ENCODE data around the gene DCAF17.
"Not testable (repeated sequence)": the region's sequence is repeated elsewhere in the genome, so short reads cannot be mapped to it uniquely, and the experiment has no call there.

DCAF17 gene

DNA sequence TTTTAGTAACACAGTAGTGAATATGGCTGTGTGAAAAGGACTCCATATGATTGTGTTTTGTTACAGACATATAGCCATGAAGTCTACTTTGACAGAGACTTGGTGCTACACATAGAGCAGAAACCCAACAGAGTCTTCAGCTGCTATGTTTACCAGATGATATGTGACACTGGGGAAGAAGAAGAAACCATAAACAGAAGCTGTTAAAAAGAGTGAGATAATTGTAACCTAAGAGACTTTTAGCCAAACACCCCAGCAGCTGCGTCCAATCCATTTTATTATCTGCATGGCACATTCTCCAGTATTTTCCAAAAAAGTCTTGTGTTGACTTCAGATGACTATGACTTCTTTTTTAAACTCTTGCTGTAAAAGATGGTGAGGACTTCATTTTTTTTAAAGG is 46.9 kb downstream of the DCAF17 start:
- no peaks in the 10 kb centered on the region for H3K27me3 ChIP-seq (replicated peaks; ENCODE audit: control insufficient read depth, insufficient read depth, low read length, poor library complexity, severe bottlenecking)
- peaks cover 27% of the 10 kb centered on the region for H3K36me3 ChIP-seq (ENCODE audit: control insufficient read depth, insufficient read depth, low read length)
- H3K9me3 ChIP-seq (ENCODE audit: control insufficient read depth, low read length) = no peaks in the 10 kb centered on the region
- H3K27ac ChIP-seq (ENCODE audit: insufficient read depth, low read length, poor library complexity, severe bottlenecking) = no peak overlapping the region
- no peaks in the 10 kb centered on the region for H3K4me1 ChIP-seq (ENCODE audit: control insufficient read depth, insufficient read depth, low read length, poor library complexity, severe bottlenecking)
- no peak overlapping the region for H3K4me3 ChIP-seq (ENCODE audit: insufficient read depth, low read depth, low read length, poor library complexity, severe bottlenecking)
- no peak for DNase-seq

DNA sequence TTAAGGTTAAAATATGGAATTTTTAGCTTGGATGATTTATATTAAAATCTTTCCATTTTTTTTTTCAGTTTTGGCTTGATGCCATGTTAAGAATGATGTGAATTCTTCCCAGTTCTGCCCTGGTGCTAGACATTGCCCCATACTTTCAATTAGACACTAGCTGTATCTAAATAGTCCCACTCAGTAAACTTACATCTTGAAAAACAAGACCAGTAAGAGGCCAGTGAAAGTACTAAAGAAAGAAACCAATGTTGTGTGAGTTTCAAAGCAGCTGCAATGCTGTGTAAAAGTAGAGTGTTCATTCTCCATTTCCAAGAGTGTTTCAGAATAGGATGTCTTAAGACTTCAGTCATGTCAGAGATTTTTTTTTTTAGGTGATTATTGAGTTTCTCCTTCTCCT is 48.3 kb downstream of the DCAF17 start:
- DNase-seq = no peak
- H3K4me3 ChIP-seq (ENCODE audit: insufficient read depth, low read depth, low read length, poor library complexity, severe bottlenecking) = no peak overlapping the region

DNA sequence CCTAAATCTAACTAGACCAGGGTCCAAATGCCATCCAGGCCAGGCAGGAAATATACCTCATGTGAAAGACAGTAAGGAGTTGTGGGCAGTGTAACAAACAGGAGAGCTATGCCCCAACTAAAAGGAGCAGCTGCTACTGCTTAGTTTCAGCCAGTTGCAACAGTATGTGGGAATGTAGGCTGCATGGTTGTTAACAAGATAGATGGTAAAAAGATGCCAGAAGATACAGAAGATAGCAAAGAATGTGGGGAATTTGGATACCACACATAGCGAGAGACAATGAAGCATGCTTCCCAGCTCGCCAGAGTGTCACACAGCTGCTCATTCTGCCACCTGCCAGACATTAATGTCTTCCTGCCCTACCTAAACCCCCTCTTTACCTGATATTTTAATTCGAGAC is 48.9 kb downstream of the DCAF17 start:
- DNase-seq = no peak
- Histone ChIP-seq H3K9me3 (ENCODE audit: control insufficient read depth, low read length) (no peaks in the 10 kb centered on the region), H3K4me3 (ENCODE audit: insufficient read depth, low read depth, low read length, poor library complexity, severe bottlenecking) (no peak overlapping the region), H3K27ac (ENCODE audit: insufficient read depth, low read length, poor library complexity, severe bottlenecking) (no peak overlapping the region), H3K36me3 (ENCODE audit: control insufficient read depth, insufficient read depth, low read length) (peaks cover 27% of the 10 kb centered on the region), H3K27me3 (replicated peaks; ENCODE audit: control insufficient read depth, insufficient read depth, low read length, poor library complexity, severe bottlenecking) (no peaks in the 10 kb centered on the region), H3K4me1 (ENCODE audit: control insufficient read depth, insufficient read depth, low read length, poor library complexity, severe bottlenecking) (no peaks in the 10 kb centered on the region)

More for the DNA sequence above, 48.3 kb downstream of the DCAF17 start:
- H3K4me1 ChIP-seq (ENCODE audit: control insufficient read depth, insufficient read depth, low read length, poor library complexity, severe bottlenecking) = no peaks in the 10 kb centered on the region
- no peaks in the 10 kb centered on the region for H3K27me3 ChIP-seq (replicated peaks; ENCODE audit: control insufficient read depth, insufficient read depth, low read length, poor library complexity, severe bottlenecking)
- H3K9me3 ChIP-seq (ENCODE audit: control insufficient read depth, low read length) = no peaks in the 10 kb centered on the region
- H3K36me3 ChIP-seq (ENCODE audit: control insufficient read depth, insufficient read depth, low read length) = peaks cover 27% of the 10 kb centered on the region
- no peak overlapping the region for H3K27ac ChIP-seq (ENCODE audit: insufficient read depth, low read length, poor library complexity, severe bottlenecking)

DNA sequence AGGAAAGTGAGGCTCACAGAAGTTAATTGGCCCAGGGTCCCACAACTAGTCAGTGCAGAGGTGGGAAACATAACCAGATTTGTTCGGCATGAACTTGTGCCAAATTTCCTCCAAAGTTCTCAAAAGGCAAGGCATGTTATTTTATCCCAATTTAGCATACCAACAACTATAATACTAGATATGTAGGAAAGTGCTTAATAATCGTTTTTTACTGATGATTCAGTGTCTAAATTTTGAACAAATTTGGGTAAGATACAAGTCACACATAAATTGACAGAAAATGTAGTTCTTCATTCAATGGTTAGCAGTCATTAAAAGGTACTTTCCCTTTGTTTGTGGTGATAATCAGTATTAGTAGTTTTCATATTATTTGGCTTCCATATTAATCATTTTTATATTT is 49.8 kb downstream of the DCAF17 start:
- Histone ChIP-seq H3K36me3 (ENCODE audit: control insufficient read depth, insufficient read depth, low read length) (peaks cover 22% of the 10 kb centered on the region), H3K4me3 (ENCODE audit: insufficient read depth, low read depth, low read length, poor library complexity, severe bottlenecking) (no peak overlapping the region)

DNA sequence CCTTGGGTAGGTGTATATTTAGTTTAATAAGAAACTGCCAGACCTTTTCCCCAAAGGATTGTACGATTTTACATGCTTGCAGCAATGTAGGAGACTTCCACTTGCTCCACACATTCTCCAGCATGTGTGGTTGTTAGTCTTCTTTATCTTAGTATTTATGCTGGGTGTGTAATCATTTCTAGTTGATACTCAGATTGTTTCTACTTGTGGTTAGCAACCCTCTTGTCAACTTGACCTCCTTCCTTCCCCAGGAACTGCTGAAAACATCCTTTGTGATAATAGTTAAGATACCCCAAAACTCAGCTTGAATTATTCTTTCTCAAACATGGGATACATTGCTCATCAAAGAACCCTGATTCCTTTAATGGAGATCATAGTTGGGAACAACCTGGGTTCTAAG is 51.1 kb downstream of the DCAF17 start:
- H3K27me3 ChIP-seq (replicated peaks; ENCODE audit: control insufficient read depth, insufficient read depth, low read length, poor library complexity, severe bottlenecking) = no peaks in the 10 kb centered on the region
- no peaks in the 10 kb centered on the region for H3K4me1 ChIP-seq (ENCODE audit: control insufficient read depth, insufficient read depth, low read length, poor library complexity, severe bottlenecking)
- no peak overlapping the region for H3K4me3 ChIP-seq (ENCODE audit: insufficient read depth, low read depth, low read length, poor library complexity, severe bottlenecking)
- H3K9me3 ChIP-seq (ENCODE audit: control insufficient read depth, low read length) = no peaks in the 10 kb centered on the region
- DNase-seq = no peak
- H3K36me3 ChIP-seq (ENCODE audit: control insufficient read depth, insufficient read depth, low read length) = peaks cover 22% of the 10 kb centered on the region
- no peak overlapping the region for H3K27ac ChIP-seq (ENCODE audit: insufficient read depth, low read length, poor library complexity, severe bottlenecking)

More for the DNA sequence above, 49.8 kb downstream of the DCAF17 start:
- Histone ChIP-seq H3K27me3 (replicated peaks; ENCODE audit: control insufficient read depth, insufficient read depth, low read length, poor library complexity, severe bottlenecking) (no peaks in the 10 kb centered on the region), H3K9me3 (ENCODE audit: control insufficient read depth, low read length) (no peaks in the 10 kb centered on the region), H3K4me1 (ENCODE audit: control insufficient read depth, insufficient read depth, low read length, poor library complexity, severe bottlenecking) (no peaks in the 10 kb centered on the region), H3K27ac (ENCODE audit: insufficient read depth, low read length, poor library complexity, severe bottlenecking) (no peak overlapping the region)
- no peak for DNase-seq

DNA sequence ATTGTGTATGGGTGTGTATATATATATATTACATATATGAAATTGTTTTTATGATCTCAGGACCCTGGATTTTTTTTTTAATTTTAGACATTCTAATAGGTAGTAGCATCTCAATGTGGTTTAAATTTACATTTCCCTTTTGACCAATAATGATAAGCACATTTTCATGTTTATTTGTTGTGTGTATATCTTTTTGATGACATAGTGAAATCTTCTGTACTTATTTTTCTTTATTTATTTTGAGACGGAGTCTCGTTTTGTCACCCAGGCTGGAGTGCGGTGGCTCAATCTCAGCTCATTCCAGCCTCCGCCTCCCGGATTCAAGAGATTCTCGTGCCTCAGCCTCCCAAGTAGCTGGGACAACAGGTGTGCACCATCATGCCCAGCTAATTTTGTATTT is 53.2 kb downstream of the DCAF17 start:
- Histone ChIP-seq H3K9me3 (ENCODE audit: control insufficient read depth, low read length) (no peaks in the 10 kb centered on the region), H3K27ac (ENCODE audit: insufficient read depth, low read length, poor library complexity, severe bottlenecking) (no peak overlapping the region), H3K4me1 (ENCODE audit: control insufficient read depth, insufficient read depth, low read length, poor library complexity, severe bottlenecking) (no peaks in the 10 kb centered on the region), H3K4me3 (ENCODE audit: insufficient read depth, low read depth, low read length, poor library complexity, severe bottlenecking) (no peak overlapping the region), H3K36me3 (ENCODE audit: control insufficient read depth, insufficient read depth, low read length) (peaks cover 9% of the 10 kb centered on the region), H3K27me3 (replicated peaks; ENCODE audit: control insufficient read depth, insufficient read depth, low read length, poor library complexity, severe bottlenecking) (no peaks in the 10 kb centered on the region)
- DNase-seq = no peak

DNA sequence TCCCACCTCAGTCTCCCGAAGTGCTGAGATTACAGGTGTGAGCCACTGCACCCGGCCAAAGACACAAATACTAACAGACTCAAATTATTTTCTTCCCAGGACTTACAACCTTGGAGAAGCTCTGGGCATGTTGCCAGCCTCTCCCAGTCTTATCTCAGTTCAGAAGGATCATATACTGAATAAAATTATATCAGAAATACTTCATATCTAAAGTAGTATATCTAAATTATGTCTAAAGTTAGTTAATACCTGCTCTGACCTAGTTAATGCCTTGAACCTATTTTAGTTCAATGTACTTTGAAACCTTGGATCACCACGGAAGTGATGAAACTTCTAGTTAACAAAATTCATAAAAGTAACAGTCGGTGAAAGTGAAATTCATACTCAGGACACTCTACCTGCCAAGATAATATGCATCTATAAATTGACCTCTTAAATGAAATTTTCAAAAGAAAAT is 53.8 kb downstream of the DCAF17 start:
- Histone ChIP-seq H3K36me3 (ENCODE audit: control insufficient read depth, insufficient read depth, low read length) (peaks cover 3% of the 10 kb centered on the region), H3K4me1 (ENCODE audit: control insufficient read depth, insufficient read depth, low read length, poor library complexity, severe bottlenecking) (no peaks in the 10 kb centered on the region), H3K9me3 (ENCODE audit: control insufficient read depth, low read length) (no peaks in the 10 kb centered on the region), H3K27ac (ENCODE audit: insufficient read depth, low read length, poor library complexity, severe bottlenecking) (no peak overlapping the region), H3K27me3 (replicated peaks; ENCODE audit: control insufficient read depth, insufficient read depth, low read length, poor library complexity, severe bottlenecking) (no peaks in the 10 kb centered on the region), H3K4me3 (ENCODE audit: insufficient read depth, low read depth, low read length, poor library complexity, severe bottlenecking) (no peak overlapping the region)
- no peak for DNase-seq

DNA sequence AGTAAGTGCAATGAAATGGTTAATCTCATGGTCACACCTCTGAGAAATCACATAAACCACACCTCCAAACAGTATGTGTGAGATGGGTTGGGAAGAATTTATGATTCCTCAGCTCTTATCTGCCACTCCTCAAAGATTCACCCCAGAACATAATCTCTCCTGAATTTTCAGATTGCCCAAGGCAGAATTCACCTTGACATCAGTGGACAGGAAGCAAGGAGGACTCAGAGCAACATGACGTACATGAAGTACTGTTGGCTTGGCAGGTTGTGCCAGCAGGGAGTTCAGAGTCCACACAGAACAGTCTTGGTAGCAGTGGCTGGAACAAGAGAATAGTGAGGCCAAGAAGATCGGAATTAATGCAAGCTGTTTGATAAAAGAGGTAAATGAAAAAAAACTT is 56.6 kb downstream of the DCAF17 start:
- no peaks in the 10 kb centered on the region for H3K36me3 ChIP-seq (ENCODE audit: control insufficient read depth, insufficient read depth, low read length)
- H3K27ac ChIP-seq (ENCODE audit: insufficient read depth, low read length, poor library complexity, severe bottlenecking) = no peak overlapping the region
- H3K4me3 ChIP-seq (ENCODE audit: insufficient read depth, low read depth, low read length, poor library complexity, severe bottlenecking) = no peak overlapping the region
- no peaks in the 10 kb centered on the region for H3K4me1 ChIP-seq (ENCODE audit: control insufficient read depth, insufficient read depth, low read length, poor library complexity, severe bottlenecking)
- no peak for DNase-seq
- H3K27me3 ChIP-seq (replicated peaks; ENCODE audit: control insufficient read depth, insufficient read depth, low read length, poor library complexity, severe bottlenecking) = no peaks in the 10 kb centered on the region
- H3K9me3 ChIP-seq (ENCODE audit: control insufficient read depth, low read length) = no peaks in the 10 kb centered on the region

DNA sequence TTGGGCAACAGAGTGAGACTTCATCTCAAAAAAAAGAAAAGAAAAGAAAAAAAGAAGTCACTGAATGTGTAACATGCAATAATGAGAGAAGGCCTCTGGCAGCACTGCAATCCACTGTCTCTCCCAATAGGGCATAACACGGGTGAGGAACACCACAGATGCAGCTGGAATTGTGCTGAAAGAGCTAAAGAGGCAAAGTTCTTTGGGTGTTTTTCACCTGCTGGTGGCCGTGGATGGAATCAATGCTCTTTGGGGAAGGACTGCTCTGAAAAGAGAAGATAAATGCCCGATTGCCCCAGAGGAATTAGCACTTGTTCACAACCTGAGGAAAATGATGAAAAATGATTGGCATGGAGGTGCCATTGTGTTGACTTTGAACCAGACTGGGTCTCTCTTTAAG is 57.3 kb downstream of the DCAF17 start:
- no peaks in the 10 kb centered on the region for H3K27me3 ChIP-seq (replicated peaks; ENCODE audit: control insufficient read depth, insufficient read depth, low read length, poor library complexity, severe bottlenecking)
- no peaks in the 10 kb centered on the region for H3K9me3 ChIP-seq (ENCODE audit: control insufficient read depth, low read length)
- DNase-seq = no peak
- no peak overlapping the region for H3K27ac ChIP-seq (ENCODE audit: insufficient read depth, low read length, poor library complexity, severe bottlenecking)
- no peak overlapping the region for H3K4me3 ChIP-seq (ENCODE audit: insufficient read depth, low read depth, low read length, poor library complexity, severe bottlenecking)
- H3K36me3 ChIP-seq (ENCODE audit: control insufficient read depth, insufficient read depth, low read length) = no peaks in the 10 kb centered on the region
- no peaks in the 10 kb centered on the region for H3K4me1 ChIP-seq (ENCODE audit: control insufficient read depth, insufficient read depth, low read length, poor library complexity, severe bottlenecking)

DNA sequence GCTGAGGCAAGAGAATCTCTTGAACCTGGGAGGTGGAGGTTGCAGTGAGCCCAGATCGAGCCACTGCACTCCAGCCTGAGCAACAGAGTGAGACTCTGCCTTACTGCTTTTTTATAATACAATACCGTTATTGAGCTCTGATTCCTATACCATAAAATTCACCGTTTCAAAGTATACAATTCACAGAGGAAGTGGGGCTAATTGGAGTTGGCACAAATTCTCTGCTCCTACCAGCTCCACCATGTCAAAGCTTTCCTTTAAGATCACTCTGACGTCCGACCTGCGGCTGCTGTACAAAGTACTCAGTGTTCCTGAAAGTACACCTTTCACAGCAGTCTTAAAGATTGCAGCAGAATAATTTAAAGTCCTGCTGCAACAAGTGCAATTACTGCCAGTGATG is 58.6 kb downstream of the DCAF17 start:
- H3K4me3 ChIP-seq (ENCODE audit: insufficient read depth, low read depth, low read length, poor library complexity, severe bottlenecking) = no peak overlapping the region

DNA sequence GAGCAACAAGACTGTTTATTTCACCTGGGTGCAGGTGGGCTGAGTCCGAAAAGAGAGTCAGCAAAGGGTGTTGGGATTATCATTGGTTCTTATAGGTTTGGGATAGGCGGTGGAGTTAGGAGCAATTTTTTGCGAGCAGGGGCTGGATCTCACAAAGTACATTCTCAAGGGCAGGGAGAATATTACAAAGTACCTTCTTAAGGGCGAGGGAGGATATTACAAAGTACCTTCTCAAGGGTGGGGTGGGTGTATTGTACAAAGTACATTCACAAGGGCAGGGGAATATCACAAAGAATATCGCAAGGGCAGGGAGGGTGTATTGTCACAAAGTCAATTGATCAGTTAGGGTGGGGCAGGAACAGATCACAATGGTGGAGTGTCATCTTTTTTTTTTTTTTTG is 63.6 kb downstream of the DCAF17 start:
- not testable (repeated sequence) for H3K4me1 ChIP-seq (ENCODE audit: control insufficient read depth, insufficient read depth, low read length, poor library complexity, severe bottlenecking); DNase-seq; H3K9me3 ChIP-seq (ENCODE audit: control insufficient read depth, low read length); H3K27me3 ChIP-seq (replicated peaks; ENCODE audit: control insufficient read depth, insufficient read depth, low read length, poor library complexity, severe bottlenecking); H3K36me3 ChIP-seq (ENCODE audit: control insufficient read depth, insufficient read depth, low read length); H3K27ac ChIP-seq (ENCODE audit: insufficient read depth, low read length, poor library complexity, severe bottlenecking); H3K4me3 ChIP-seq (ENCODE audit: insufficient read depth, low read depth, low read length, poor library complexity, severe bottlenecking)

More for the DNA sequence above, 58.6 kb downstream of the DCAF17 start:
- DNase-seq = no peak
- Histone ChIP-seq H3K27me3 (replicated peaks; ENCODE audit: control insufficient read depth, insufficient read depth, low read length, poor library complexity, severe bottlenecking) (no peaks in the 10 kb centered on the region), H3K4me1 (ENCODE audit: control insufficient read depth, insufficient read depth, low read length, poor library complexity, severe bottlenecking) (no peaks in the 10 kb centered on the region), H3K9me3 (ENCODE audit: control insufficient read depth, low read length) (no peaks in the 10 kb centered on the region), H3K36me3 (ENCODE audit: control insufficient read depth, insufficient read depth, low read length) (no peaks in the 10 kb centered on the region), H3K27ac (ENCODE audit: insufficient read depth, low read length, poor library complexity, severe bottlenecking) (no peak overlapping the region)

Data from effector memory CD4-positive, alpha-beta T cell (primary cell).